BJ (cell line): ENCODE results near the gene TMEM147. TPM values are rescaled to one million over a fixed set of nuclear protein-coding genes. Genes with fewer than 3 reads are reported as not detected.

Experiments
- CTCF ChIA-PET: fragments of 350-600 bp; formaldehyde crosslinking; extraction: SDS; loops from one replicate; lab custom pipeline; 2021; ENCODE audit warnings: antibody characterized with exemption, inconsistent platforms; lab: Yijun Ruan, JAX
- POLR2A ChIA-PET: fragments of 300-600 bp; sonication (Branson Sonifier 250); formaldehyde crosslinking; extraction: SDS; loops from one replicate; lab custom pipeline; 2021; ENCODE audit warnings: antibody characterized with exemption; lab: Charles Lee
- DNase-seq: peaks from one replicate; pipeline ENCODE4 v3.0.0-alpha.2; 2011; ENCODE audit warnings: low read depth
- H3K27me3 ChIP-seq: 2 replicates; pipeline ENCODE4 v1.6.0; 2011; ENCODE audit warnings: low read length; ENCODE audit not compliant: control insufficient read depth, insufficient read depth
- H3K36me3 ChIP-seq: 2 replicates; pipeline ENCODE4 v1.5.1; 2011; ENCODE audit warnings: low read length; ENCODE audit not compliant: control insufficient read depth, insufficient read depth
- H3K4me3 ChIP-seq: 2 replicates; pipeline ENCODE4 v1.5.1; 2011; ENCODE audit warnings: low read depth, mild to moderate bottlenecking, control low read depth, low read length
- polyA plus RNA-seq: library from polyadenylated mRNA; depleted of rRNA; stranded (reverse); fragments of >200 nt; gene quantifications from 2 replicates; pipeline ENCODE4 v1.2.3, GENCODE V29; 2011
- TF ChIP-seq, protein P1 (sequence below): IDR thresholded peaks from 2 replicates; pipeline ENCODE4 v1.5.1; 2011; ENCODE audit warnings: low read depth, mild to moderate bottlenecking, control low read depth, inconsistent platforms, low read length, moderate library complexity; ENCODE audit not compliant: insufficient read depth

The TMEM147 gene
- polyA plus RNA-seq, 1 experiment: 200 TPM

DNA sequence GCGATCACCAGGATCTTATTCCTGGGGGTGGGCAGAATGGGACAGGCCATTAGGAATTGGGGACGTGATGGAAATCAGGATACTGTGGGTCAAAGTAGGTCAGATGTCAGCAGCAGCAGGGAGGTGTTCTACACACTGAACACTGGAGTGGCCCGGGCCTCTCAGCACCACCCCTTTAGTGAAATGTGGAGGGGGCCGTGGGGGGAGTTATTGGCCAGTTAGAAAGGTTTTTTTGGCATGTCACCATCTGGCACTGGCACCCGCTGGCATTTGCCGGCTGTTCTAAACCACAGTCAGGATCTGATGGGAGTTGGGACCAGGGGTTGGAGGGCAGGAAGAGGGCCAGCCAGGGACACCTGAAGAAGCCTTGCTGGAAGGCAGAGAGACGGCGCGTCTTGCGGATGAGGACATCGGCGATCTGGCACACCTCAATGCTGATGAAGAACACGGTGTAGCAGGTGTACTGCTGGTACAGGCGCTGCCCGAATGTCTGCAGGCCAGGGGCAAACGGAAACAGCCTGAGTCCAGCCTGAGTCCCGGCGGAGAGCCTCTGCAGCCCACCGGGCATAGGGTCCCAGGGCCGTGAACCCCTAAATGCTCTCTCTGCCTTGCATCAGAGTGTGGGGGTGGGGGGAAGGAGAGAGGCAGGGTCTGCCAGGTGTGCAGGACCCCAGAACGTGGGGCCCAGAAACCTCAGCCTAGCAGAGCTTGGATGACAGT is 5.8 kb downstream of the TMEM147 start:
- POLR2A ChIA-PET: no interaction called here
- no peak for DNase-seq
- H3K27me3 ChIP-seq: peaks cover 3% of the 10 kb centered on the region; the same call in 1 of the 2 replicates
- CTCF ChIA-PET: interaction anchor here (0.6 to 2.3 kb wide), 2 partner anchors 28 to 41 kb away, joined by 3 to 6 read pairs; no protein-coding TSS in a partner anchor
- peaks cover 1% of the 10 kb centered on the region; the same call in 1 of the 2 replicates for H3K36me3 ChIP-seq
- TF ChIP-seq, protein P1, sequence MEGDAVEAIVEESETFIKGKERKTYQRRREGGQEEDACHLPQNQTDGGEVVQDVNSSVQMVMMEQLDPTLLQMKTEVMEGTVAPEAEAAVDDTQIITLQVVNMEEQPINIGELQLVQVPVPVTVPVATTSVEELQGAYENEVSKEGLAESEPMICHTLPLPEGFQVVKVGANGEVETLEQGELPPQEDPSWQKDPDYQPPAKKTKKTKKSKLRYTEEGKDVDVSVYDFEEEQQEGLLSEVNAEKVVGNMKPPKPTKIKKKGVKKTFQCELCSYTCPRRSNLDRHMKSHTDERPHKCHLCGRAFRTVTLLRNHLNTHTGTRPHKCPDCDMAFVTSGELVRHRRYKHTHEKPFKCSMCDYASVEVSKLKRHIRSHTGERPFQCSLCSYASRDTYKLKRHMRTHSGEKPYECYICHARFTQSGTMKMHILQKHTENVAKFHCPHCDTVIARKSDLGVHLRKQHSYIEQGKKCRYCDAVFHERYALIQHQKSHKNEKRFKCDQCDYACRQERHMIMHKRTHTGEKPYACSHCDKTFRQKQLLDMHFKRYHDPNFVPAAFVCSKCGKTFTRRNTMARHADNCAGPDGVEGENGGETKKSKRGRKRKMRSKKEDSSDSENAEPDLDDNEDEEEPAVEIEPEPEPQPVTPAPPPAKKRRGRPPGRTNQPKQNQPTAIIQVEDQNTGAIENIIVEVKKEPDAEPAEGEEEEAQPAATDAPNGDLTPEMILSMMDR: no peak
- H3K4me3 ChIP-seq: no peak overlapping the region

DNA sequence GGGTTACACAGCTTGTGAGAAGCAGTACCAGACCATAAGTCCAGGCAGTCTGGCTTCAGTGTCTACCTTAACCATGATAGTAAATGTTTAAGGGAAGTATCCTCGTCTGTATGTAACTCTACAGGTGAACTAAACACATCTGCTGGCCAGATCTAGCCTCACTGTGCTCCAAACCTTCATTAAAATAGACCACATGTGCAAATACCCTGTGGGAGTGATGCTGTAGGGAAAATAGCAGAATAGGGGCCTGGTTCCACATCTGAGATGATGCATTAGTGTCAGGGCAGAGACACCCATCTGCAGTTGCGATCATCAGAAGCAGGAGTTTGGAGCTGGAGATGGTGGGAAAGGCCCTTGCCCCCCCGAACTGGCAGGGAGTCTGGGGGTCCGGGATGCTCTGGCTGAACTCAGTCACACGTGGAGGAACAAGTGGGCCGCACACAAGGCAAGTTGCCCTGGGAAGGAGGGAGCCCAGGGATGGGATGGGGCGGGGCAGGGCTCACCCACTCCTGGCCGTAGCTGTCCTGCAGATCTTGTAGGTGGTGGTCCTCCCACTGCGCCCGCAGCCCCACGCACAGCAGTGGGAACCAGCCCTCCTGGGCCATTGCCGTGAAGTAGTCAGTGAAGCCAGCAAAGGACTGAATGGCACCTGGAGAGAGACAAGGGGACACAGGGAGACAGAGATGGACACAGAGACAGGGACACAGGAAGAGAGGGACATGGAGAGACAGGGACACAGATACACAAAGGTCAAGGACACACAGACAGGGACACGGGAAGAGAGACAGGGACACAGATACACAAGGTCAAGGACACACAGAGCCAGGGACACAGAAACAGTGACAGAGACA is 7.3 kb downstream of the TMEM147 start:
- POLR2A ChIA-PET: no interaction called here
- CTCF ChIA-PET: interaction anchor here (2.3 kb wide), 1 partner anchor 42 kb away, joined by 6 read pairs; no protein-coding TSS in a partner anchor
- Histone ChIP-seq H3K4me3 (no peak overlapping the region), H3K36me3 (no peaks in the 10 kb centered on the region), H3K27me3 (peaks cover 3% of the 10 kb centered on the region; the same call in 1 of the 2 replicates)
- DNase-seq: no peak
- TF ChIP-seq, protein P1: no peak

DNA sequence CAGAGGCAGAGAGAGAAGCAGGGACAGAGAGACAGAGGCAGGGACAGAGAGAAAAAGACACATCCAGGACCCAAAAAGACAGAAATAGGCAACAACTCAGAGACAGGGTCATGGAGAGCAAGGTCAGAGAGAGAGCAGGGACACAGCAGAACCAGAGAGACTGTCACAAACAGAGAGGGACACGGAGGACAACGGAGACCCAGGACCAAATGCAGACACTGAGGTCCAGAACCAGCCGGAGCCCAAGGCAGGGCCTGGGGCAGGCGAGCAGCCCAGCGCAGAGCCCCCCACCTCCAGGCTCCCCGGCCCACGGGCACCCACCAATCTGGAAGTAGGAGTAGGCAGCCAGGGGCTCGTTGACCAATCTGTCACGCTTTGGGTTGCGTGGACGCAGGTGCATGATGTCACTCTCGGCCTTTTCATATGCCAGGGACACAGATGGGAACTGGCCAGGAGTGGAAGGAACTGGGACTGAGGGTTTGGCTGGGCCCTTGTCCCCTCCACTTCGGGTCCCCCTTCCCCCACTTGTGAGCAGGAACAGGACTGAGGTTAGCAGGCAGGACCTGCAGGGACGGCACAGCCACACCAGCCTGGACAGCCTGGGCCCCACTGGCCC is 8.1 kb downstream of the TMEM147 start:
- Histone ChIP-seq H3K27me3 (peaks cover 3% of the 10 kb centered on the region; the same call in 1 of the 2 replicates), H3K4me3 (no peak overlapping the region), H3K36me3 (no peaks in the 10 kb centered on the region)
- ChIA-PET POLR2A (no interaction called here), CTCF (interaction anchor here (2.3 kb wide), 1 partner anchor 43 kb away, joined by 6 read pairs; no protein-coding TSS in a partner anchor)
- DNase-seq: no peak
- TF ChIP-seq, protein P1: no peak

DNA sequence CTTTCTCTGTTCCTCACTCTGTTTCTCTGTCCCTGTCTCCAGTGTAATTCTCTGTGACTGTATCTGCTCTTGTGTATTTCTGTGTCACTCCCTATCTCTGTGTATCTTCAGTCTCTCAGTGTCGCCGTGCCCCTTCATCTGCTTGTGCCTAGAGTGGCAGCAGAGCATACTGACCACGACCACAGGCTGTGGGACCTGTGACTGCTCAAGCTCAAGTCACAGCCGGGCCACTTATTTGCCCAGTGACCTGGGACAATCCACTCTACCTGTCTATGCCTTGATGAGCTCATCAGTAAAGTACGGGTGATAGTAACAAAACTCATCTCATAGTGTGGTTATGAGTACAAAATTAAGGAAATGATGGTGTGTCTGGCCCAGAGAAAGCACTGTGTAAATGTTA is 8.7 kb downstream of the TMEM147 start:
- no peaks in the 10 kb centered on the region for H3K36me3 ChIP-seq
- TF ChIP-seq, protein P1: no peak
- ChIA-PET POLR2A (no interaction called here), CTCF (no interaction called here)
- H3K27me3 ChIP-seq: peaks cover 6% of the 10 kb centered on the region
- DNase-seq: no peak
- H3K4me3 ChIP-seq: no peak overlapping the region
